AG04450 (cell line): ENCODE results near the gene TPBGL. TPM values are rescaled to one million over a fixed set of nuclear protein-coding genes. Genes with fewer than 3 reads are reported as not detected.

ENCODE experiments used
- CTCF ChIA-PET: fragments of 300-600, 350-600 bp; formaldehyde crosslinking; extraction: SDS; loops from one replicate; lab custom pipeline; 2022; ENCODE audit warnings: antibody characterized with exemption, inconsistent platforms; lab: Charles Lee
- POLR2A ChIA-PET: fragments of 350-600 bp; formaldehyde crosslinking; extraction: SDS; loops from one replicate; lab custom pipeline; 2021; ENCODE audit warnings: antibody characterized with exemption, inconsistent platforms; lab: Yijun Ruan, JAX
- DNase-seq: peaks from one replicate; pipeline ENCODE4 v3.0.0-alpha.2; 2011; ENCODE audit warnings: low read depth, low spot score
- H3K27ac ChIP-seq: one replicate; pipeline ENCODE4 v1.5.1; 2012; ENCODE audit warnings: low read depth, low read length, control low read depth
- H3K27me3 ChIP-seq: one replicate; pipeline ENCODE4 v1.6.0; 2012; ENCODE audit warnings: low read length; ENCODE audit not compliant: control insufficient read depth, insufficient read depth
- H3K4me3 ChIP-seq: 2 replicates; pipeline ENCODE4 v1.5.1; 2011; ENCODE audit warnings: mild to moderate bottlenecking, low read depth, low read length, control low read depth
- H3K9me3 ChIP-seq: 2 replicates; pipeline ENCODE4 v1.5.1; 2012; ENCODE audit warnings: low read length; ENCODE audit not compliant: control insufficient read depth, insufficient read depth
- polyA plus RNA-seq: library from polyadenylated mRNA; depleted of rRNA; stranded (reverse); fragments of >200 nt; gene quantifications from 2 replicates; pipeline ENCODE4 v1.2.3, GENCODE V29; 2011
- TF ChIP-seq, protein P1 (sequence below): IDR thresholded peaks from 2 replicates; pipeline ENCODE4 v1.5.1; 2011; ENCODE audit warnings: low read depth, low read length, control low read depth, inconsistent platforms

TPBGL gene
- polyA plus RNA-seq, 1 experiment: not detected

DNA sequence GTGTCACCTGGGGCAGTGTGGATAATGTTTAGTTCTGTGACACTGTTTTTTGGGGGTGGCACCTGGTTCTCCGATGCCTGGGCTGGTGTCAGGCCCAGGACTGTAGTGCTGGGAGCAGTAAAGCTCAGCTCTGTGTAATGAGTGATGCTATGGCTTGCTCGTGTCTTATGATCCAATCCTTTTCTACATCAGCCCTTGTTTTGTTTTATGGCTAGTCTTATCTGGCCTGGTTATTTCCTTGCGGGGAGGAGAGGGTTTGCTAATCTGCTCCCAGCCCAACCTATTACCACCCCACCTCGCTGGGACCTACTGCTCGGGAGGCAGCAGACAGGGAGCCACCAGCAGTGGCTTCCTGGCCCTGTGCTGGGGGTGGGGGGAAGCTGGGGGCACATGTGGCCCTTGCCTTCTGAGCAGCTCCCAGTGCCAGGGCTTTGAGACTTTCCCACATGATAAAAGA, 35.0 kb upstream of the TPBGL start:
- peaks cover 35% of the 10 kb centered on the region for H3K27me3 ChIP-seq
- H3K9me3 ChIP-seq: no peaks in the 10 kb centered on the region
- TF ChIP-seq, protein P1, sequence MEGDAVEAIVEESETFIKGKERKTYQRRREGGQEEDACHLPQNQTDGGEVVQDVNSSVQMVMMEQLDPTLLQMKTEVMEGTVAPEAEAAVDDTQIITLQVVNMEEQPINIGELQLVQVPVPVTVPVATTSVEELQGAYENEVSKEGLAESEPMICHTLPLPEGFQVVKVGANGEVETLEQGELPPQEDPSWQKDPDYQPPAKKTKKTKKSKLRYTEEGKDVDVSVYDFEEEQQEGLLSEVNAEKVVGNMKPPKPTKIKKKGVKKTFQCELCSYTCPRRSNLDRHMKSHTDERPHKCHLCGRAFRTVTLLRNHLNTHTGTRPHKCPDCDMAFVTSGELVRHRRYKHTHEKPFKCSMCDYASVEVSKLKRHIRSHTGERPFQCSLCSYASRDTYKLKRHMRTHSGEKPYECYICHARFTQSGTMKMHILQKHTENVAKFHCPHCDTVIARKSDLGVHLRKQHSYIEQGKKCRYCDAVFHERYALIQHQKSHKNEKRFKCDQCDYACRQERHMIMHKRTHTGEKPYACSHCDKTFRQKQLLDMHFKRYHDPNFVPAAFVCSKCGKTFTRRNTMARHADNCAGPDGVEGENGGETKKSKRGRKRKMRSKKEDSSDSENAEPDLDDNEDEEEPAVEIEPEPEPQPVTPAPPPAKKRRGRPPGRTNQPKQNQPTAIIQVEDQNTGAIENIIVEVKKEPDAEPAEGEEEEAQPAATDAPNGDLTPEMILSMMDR: no peak
- no peak overlapping the region for H3K27ac ChIP-seq
- ChIA-PET CTCF (interaction anchor here (0.5 to 8.0 kb wide), 49 partner anchors 9 to 931 kb away, joined by 3 to 216 read pairs (median 4); partner anchors contain the start of genes NEU3 and SLCO2B1), POLR2A (no interaction called here)
- H3K4me3 ChIP-seq: no peak overlapping the region
- DNase-seq: no peak

GRCh38 chr11:75208446-75208845, 32.1 kb upstream of the TPBGL start:
- CTCF ChIA-PET: interaction anchor here (0.8 to 8.0 kb wide), 3 partner anchors 33 to 184 kb away, joined by 3 to 216 read pairs (median 132); no protein-coding TSS in a partner anchor
- Histone ChIP-seq H3K27me3 (peaks cover 28% of the 10 kb centered on the region), H3K9me3 (no peaks in the 10 kb centered on the region), H3K27ac (no peak overlapping the region), H3K4me3 (no peak overlapping the region)
- TF ChIP-seq, protein P1: no peak
- DNase-seq: no peak
- POLR2A ChIA-PET: no interaction called here

- no peak overlapping the region for H3K4me3 ChIP-seq
- TF ChIP-seq, protein P1: no peak
- H3K27ac ChIP-seq: no peak overlapping the region
- CTCF ChIA-PET: interaction anchor here (1.0 to 6.0 kb wide), 4 partner anchors 8 to 190 kb away, joined by 3 to 32 read pairs (median 6); no protein-coding TSS in a partner anchor
- DNase-seq: no peak
- peaks cover 23% of the 10 kb centered on the region for H3K27me3 ChIP-seq
- H3K9me3 ChIP-seq: no peaks in the 10 kb centered on the region
- POLR2A ChIA-PET: no interaction called here
Measured at GRCh38 chr11:75212411-75212810, 28.2 kb upstream of the TPBGL start.

DNA sequence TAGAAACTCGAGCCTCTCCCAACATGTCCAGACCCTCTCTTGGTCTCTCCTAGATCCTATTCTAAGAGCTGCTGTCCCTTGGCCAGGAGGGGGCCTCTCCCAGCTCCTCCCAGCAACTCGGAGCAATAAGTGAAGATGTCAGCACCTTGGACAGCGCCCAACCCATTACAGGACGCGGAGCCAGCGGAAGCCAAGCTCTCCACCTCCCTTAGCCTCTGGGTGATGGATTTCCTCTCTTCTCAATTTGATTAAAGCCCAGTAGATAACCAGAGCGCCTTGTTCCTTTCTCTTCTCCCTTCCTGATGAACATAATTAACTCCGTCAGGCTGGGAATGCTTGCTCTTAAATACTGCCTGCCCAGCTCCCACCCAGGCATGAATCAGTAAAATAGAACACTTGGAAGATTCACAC, 26.2 kb upstream of the TPBGL start:
- DNase-seq: peak; percentile 32
- CTCF ChIA-PET: interaction anchor here (1.0 to 6.0 kb wide), 6 partner anchors 10 to 288 kb away, joined by 3 to 32 read pairs (median 4); no protein-coding TSS in a partner anchor
- Histone ChIP-seq H3K27me3 (peaks cover 9% of the 10 kb centered on the region), H3K4me3 (no peak overlapping the region), H3K27ac (no peak overlapping the region), H3K9me3 (no peaks in the 10 kb centered on the region)
- POLR2A ChIA-PET: no interaction called here
- TF ChIP-seq, protein P1: peak; percentile 57

DNA sequence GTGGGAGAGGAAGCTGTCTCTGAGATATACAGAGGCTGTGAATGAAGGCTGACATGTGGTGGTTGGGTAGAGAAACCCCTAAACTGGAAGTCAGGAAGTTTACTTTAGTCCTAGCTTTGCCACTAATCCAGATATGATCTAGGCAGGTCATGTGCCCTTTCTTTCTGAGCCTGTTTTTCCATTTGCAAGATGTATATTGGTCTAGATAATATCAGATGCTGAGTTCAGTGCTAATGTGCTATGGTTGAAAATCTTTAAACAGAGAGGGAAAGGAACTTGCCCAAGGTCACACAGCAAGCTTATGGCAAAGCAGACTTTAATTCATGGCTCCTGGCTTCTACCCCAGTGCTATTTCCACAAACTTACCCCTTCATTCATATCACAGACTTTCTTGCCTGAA, 25.7 kb upstream of the TPBGL start:
- Histone ChIP-seq H3K9me3 (no peaks in the 10 kb centered on the region), H3K27me3 (peaks cover 4% of the 10 kb centered on the region), H3K4me3 (no peak overlapping the region), H3K27ac (no peak overlapping the region)
- CTCF ChIA-PET: interaction anchor here (1.0 to 6.0 kb wide), 6 partner anchors 10 to 288 kb away, joined by 3 to 32 read pairs (median 4); no protein-coding TSS in a partner anchor
- POLR2A ChIA-PET: no interaction called here
- no peak for DNase-seq
- TF ChIP-seq, protein P1: no peak
